PC-9 (cell line): ENCODE measurements around the gene PPP1R3G. TPM values are rescaled to one million over a fixed set of nuclear protein-coding genes. Genes with fewer than 3 reads are reported as not detected.

Experiments used
- BruUV-seq: library from RNA; stranded (reverse); fragments of 400-500 nt; replicated peaks from 2 replicates; lab custom pipeline; 2021; lab: Mats Ljungman, UMichigan
- CTCF ChIA-PET: fragments of 300-600 bp; sonication (Branson Sonifier 250); formaldehyde crosslinking; loops from one replicate; lab custom pipeline; 2022; ENCODE audit warnings: antibody characterized with exemption; lab: Charles Lee
- POLR2A ChIA-PET: fragments of 300-600 bp; sonication (Branson Sonifier 250); formaldehyde crosslinking; loops from one replicate; lab custom pipeline; 2022; ENCODE audit warnings: antibody characterized with exemption; ENCODE audit not compliant: unreplicated experiment; lab: Charles Lee
- DNase-seq, 2 experiments: peaks; one replicate each; pipeline versions ENCODE4 v3.0.0 to v3.0.0-alpha.2; 2015 to 2022; ENCODE audit warnings: mixed read lengths in 1 of 2
- H2AFZ ChIP-seq: fragments of 200-600 bp; sonication (generic); 2 replicates; pipeline ENCODE4 v1.8.1; 2017; ENCODE audit warnings: antibody characterized with exemption
- H3F3A ChIP-seq: fragments of 200-600 bp; sonication (generic); 2 replicates; pipeline ENCODE4 v1.8.1; 2017; ENCODE audit warnings: antibody characterized with exemption, mild to moderate bottlenecking, low read depth; ENCODE audit not compliant: insufficient read depth
- H3K27ac ChIP-seq: fragments of 200-600 bp; sonication (generic); 2 replicates; pipeline ENCODE4 v1.6.1; 2016; ENCODE audit warnings: mixed run types
- H3K27me3 ChIP-seq: fragments of 200-600 bp; sonication (generic); 2 replicates; pipeline ENCODE4 v1.6.1; 2016; ENCODE audit warnings: low read depth, mixed run types; ENCODE audit not compliant: insufficient read depth
- H3K36me3 ChIP-seq: fragments of 200-600 bp; sonication (generic); 2 replicates; pipeline ENCODE4 v1.6.1; 2016; ENCODE audit warnings: low read depth, mixed run types
- H3K4me1 ChIP-seq: fragments of 200-600 bp; sonication (generic); replicated peaks from 2 replicates; pipeline ENCODE4 v1.6.1; 2016; ENCODE audit warnings: mixed run types; ENCODE audit not compliant: insufficient read depth
- H3K4me2 ChIP-seq: fragments of 200-600 bp; sonication (generic); 2 replicates; pipeline ENCODE4 v1.6.1; 2017; ENCODE audit warnings: mixed run types
- H3K4me3 ChIP-seq: fragments of 200-600 bp; sonication (generic); 2 replicates; pipeline ENCODE4 v1.6.1; 2016; ENCODE audit warnings: mixed run types
- H3K79me2 ChIP-seq: fragments of 200-600 bp; sonication (generic); 2 replicates; pipeline ENCODE4 v1.6.1; 2017; ENCODE audit warnings: low read depth, mixed run types
- H3K9me2 ChIP-seq: fragments of 200-600 bp; sonication (generic); 2 replicates; pipeline ENCODE4 v1.8.1; 2017; ENCODE audit warnings: mild to moderate bottlenecking; ENCODE audit not compliant: insufficient read depth
- H3K9me3 ChIP-seq: fragments of 200-600 bp; sonication (generic); 2 replicates; pipeline ENCODE4 v1.8.1; 2016; ENCODE audit warnings: low read depth; ENCODE audit not compliant: insufficient read depth
- H4K20me1 ChIP-seq: fragments of 200-600 bp; sonication (generic); 2 replicates; pipeline ENCODE4 v1.8.1; 2017; ENCODE audit not compliant: insufficient read depth
- EZH2 ChIP-seq: fragments of 200-600 bp; sonication (generic); IDR thresholded peaks from 2 replicates; pipeline ENCODE4 v1.8.0; 2017; ENCODE audit warnings: antibody characterized with exemption, low read depth
- intact Hi-C: fragments of 100-400 bp; cut with micrococcal nuclease; formaldehyde crosslinking; loops from one replicate; pipeline ENCODE4 v1.10.0; 2022; ENCODE audit not compliant: unreplicated experiment
- total RNA-seq: library from RNA; stranded (reverse); gene quantifications from 2 replicates; pipeline ENCODE4 v1.2.3, GENCODE V29; 2021
- TF ChIP-seq, protein P1 (sequence below): fragments of 200-600 bp; sonication (generic); conservative IDR thresholded peaks from 2 replicates; pipeline ENCODE4 v1.6.1; 2017; ENCODE audit warnings: mixed run types, antibody characterized with exemption, mild to moderate bottlenecking, moderate library complexity

Gene PPP1R3G
- total RNA-seq, 1 experiment from 2014 or later: 1.1 TPM

DNA sequence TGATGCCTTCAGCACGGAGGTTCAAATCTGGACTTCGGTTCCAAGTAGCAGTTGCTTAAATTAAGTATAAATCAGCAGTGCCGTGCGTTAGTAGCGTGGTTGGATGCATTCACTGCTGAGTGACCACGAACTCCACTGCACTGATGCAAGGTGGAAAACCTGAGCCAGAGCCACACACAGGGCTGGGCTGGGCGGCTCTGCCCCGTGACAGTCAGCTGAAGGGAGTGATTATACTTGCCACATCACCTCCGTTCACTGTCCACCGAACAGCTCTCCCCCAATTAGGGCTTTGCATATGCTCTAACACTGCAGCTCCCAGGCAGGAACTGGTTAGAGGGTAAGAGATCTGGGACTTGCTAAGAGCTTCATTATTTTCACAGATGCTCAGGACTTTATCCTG, 22.2 kb downstream of the PPP1R3G start:
- TF ChIP-seq, protein P1, sequence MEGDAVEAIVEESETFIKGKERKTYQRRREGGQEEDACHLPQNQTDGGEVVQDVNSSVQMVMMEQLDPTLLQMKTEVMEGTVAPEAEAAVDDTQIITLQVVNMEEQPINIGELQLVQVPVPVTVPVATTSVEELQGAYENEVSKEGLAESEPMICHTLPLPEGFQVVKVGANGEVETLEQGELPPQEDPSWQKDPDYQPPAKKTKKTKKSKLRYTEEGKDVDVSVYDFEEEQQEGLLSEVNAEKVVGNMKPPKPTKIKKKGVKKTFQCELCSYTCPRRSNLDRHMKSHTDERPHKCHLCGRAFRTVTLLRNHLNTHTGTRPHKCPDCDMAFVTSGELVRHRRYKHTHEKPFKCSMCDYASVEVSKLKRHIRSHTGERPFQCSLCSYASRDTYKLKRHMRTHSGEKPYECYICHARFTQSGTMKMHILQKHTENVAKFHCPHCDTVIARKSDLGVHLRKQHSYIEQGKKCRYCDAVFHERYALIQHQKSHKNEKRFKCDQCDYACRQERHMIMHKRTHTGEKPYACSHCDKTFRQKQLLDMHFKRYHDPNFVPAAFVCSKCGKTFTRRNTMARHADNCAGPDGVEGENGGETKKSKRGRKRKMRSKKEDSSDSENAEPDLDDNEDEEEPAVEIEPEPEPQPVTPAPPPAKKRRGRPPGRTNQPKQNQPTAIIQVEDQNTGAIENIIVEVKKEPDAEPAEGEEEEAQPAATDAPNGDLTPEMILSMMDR: no peak
- TF ChIP-seq EZH2: no peak
- H3K79me2 ChIP-seq: no peaks in the 10 kb centered on the region
- no peak for DNase-seq
- ChIA-PET CTCF (no interaction called here), POLR2A (no interaction called here)
- no TSS peak for BruUV-seq
- H3K4me2 ChIP-seq: no peak overlapping the region
- H3K4me1 ChIP-seq: no peaks in the 10 kb centered on the region
- no peak overlapping the region for H2AFZ ChIP-seq
- no peaks in the 10 kb centered on the region for H3K36me3 ChIP-seq
- intact Hi-C loops: no loop called here
- H3K27me3 ChIP-seq: no peaks in the 10 kb centered on the region
- no peaks in the 10 kb centered on the region for H3K9me2 ChIP-seq
- H3K27ac ChIP-seq: no peak overlapping the region
- H3K4me3 ChIP-seq: no peak overlapping the region
- no peaks in the 10 kb centered on the region for H4K20me1 ChIP-seq
- no peaks in the 10 kb centered on the region for H3K9me3 ChIP-seq
- no peaks in the 10 kb centered on the region for H3F3A ChIP-seq

DNA sequence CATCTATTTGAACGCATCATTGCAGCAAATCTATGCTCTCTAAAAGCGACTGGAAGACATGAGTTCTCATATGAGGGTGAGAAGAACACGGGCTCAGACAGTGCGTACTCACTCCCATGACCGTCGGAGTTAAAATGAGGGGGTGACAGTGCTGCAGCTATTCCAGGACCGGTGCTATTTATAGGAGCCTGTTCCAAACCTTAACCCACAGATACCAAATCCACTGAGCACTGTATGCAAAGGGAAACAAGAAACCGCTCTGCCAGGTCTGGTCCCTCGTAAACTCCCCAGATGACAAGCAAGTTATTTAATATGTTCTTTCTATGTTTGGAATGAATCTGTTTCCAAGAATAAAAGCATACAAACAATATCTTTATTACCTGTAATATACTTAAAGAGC, 22.9 kb downstream of the PPP1R3G start:
- TF ChIP-seq EZH2: no peak
- TF ChIP-seq, protein P1: no peak
- H3F3A ChIP-seq: no peaks in the 10 kb centered on the region
- ChIA-PET POLR2A (no interaction called here), CTCF (no interaction called here)
- no peak overlapping the region for H3K4me3 ChIP-seq
- no peaks in the 10 kb centered on the region for H3K79me2 ChIP-seq
- no peak for DNase-seq
- no peaks in the 10 kb centered on the region for H3K4me1 ChIP-seq
- no peak overlapping the region for H3K27ac ChIP-seq
- no peaks in the 10 kb centered on the region for H4K20me1 ChIP-seq
- intact Hi-C loops: no loop called here
- BruUV-seq: no TSS peak
- no peaks in the 10 kb centered on the region for H3K9me3 ChIP-seq
- H3K36me3 ChIP-seq: no peaks in the 10 kb centered on the region
- no peaks in the 10 kb centered on the region for H3K27me3 ChIP-seq
- H3K9me2 ChIP-seq: no peaks in the 10 kb centered on the region
- no peak overlapping the region for H2AFZ ChIP-seq
- H3K4me2 ChIP-seq: no peak overlapping the region

DNA sequence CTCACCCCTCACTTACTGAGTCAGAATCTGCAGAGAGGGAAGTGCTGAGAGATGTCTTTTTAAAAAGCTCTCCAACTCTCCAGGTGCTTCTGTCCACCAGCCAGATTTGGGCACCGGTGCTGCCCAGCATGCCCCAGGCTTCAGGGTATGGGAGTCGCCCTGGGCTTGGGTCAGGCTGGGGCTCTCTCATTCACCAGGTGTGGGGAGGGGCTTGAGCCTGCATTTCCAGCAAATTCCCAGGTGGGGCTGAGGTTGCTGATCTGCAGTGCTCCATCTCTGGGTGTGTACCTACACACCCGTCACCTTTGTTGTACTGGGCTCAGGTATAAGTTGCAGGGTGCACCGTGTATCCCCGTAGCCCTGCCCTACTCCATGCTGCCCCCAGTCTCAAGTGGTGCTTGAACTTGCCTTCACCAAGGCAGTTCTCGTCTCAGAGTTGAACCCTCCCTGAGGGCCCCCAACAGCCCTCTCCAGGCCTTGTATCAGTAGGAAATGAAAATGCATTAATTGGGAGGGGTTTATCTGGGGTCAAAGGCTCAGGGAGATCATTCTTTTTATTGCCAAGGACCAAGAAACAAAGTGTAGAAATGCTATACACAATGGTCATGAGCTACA, 23.5 kb downstream of the PPP1R3G start:
- no peak overlapping the region for H3K4me2 ChIP-seq
- H4K20me1 ChIP-seq: no peaks in the 10 kb centered on the region
- POLR2A ChIA-PET: no interaction called here
- no peaks in the 10 kb centered on the region for H3K79me2 ChIP-seq
- CTCF ChIA-PET: no interaction called here
- H3K9me3 ChIP-seq: no peaks in the 10 kb centered on the region
- no peak overlapping the region for H2AFZ ChIP-seq
- no TSS peak for BruUV-seq
- no peaks in the 10 kb centered on the region for H3K9me2 ChIP-seq
- no peak for DNase-seq
- no peaks in the 10 kb centered on the region for H3K27me3 ChIP-seq
- H3K4me1 ChIP-seq: no peaks in the 10 kb centered on the region
- no peak overlapping the region for H3K4me3 ChIP-seq
- TF ChIP-seq EZH2: no peak
- TF ChIP-seq, protein P1: no peak
- H3K36me3 ChIP-seq: no peaks in the 10 kb centered on the region
- H3K27ac ChIP-seq: no peak overlapping the region
- H3F3A ChIP-seq: no peaks in the 10 kb centered on the region
- intact Hi-C loops: no loop called here
